Sigmoid colon (tissue), 7 donors: Measurements from ENCODE around the gene MLXIP. TPM values are rescaled to one million over a fixed set of nuclear protein-coding genes. Genes with fewer than 3 reads are reported as not detected.
"Not testable (repeated sequence)": the region's sequence is repeated elsewhere in the genome, so short reads cannot be mapped to it uniquely, and the experiment has no call there.

ENCODE experiments used
- DNase-seq: peaks from one replicate; pipeline ENCODE4 v3.0.0-alpha.2; 2019
- H3K27ac ChIP-seq, 4 donors: fragments of 200-600 bp; sonication (generic); one replicate each; pipeline ENCODE4 v1.5.1; 2016 to 2019; ENCODE audit warnings: mild to moderate bottlenecking in 1 of 4
- H3K27me3 ChIP-seq, 3 donors: fragments of 200-600 bp; sonication (generic); one replicate each; pipeline ENCODE4 v1.5.1; 2019; ENCODE audit warnings: mild to moderate bottlenecking in 1 of 3
- H3K36me3 ChIP-seq, 4 donors: fragments of 200-600 bp; sonication (generic); one replicate each; pipeline ENCODE4 v1.5.1; 2016 to 2019
- H3K4me1 ChIP-seq, 4 donors: fragments of 200-600 bp; sonication (generic); one replicate each; pipeline ENCODE4 v1.5.1; 2017 to 2019
- H3K4me3 ChIP-seq, 4 donors: fragments of 200-600 bp; sonication (generic); one replicate each; pipeline ENCODE4 v1.5.1; 2017 to 2019; ENCODE audit warnings: mild to moderate bottlenecking in 2 of 4, moderate library complexity in 1 of 4
- H3K9me3 ChIP-seq, 4 donors: fragments of 200-600 bp in 3 of 4; sonication (generic) in 3 of 4; one replicate each; pipeline versions ENCODE4 v1.5.1 to v1.6.1; 2013 to 2019
- EP300 ChIP-seq, 4 donors: sonication (generic); formaldehyde crosslinking; IDR thresholded peaks; one replicate each; pipeline ENCODE4 v1.6.1; 2017; ENCODE audit warnings: antibody characterized with exemption in 4 of 4
- POLR2A ChIP-seq, 2 donors: fragments of 450-650 bp; IDR thresholded peaks; one replicate each; pipeline ENCODE4 v1.6.1; 2016; ENCODE audit warnings: antibody characterized with exemption in 2 of 2, mild to moderate bottlenecking in 2 of 2, moderate library complexity in 2 of 2
- POLR2AphosphoS5 ChIP-seq, 4 donors: sonication (generic); formaldehyde crosslinking; IDR thresholded peaks; one replicate each; pipeline ENCODE4 v1.6.1; 2017; ENCODE audit warnings: antibody characterized with exemption in 4 of 4
- WGBS, 2 donors: extraction: QIAGEN DNeasy Blood & Tissue Kit; methylation state at CpG; one replicate each; pipeline ENCODE4 v1.1.7; 2013; 5-methylcytosine and 5-hydroxymethylcytosine counted together
- intact Hi-C: fragments of 100-400 bp; cut with DNase I; formaldehyde crosslinking; loops from one replicate; pipeline ENCODE4 v1.15.1; 2023
- polyA plus RNA-seq, 3 donors: library from polyadenylated mRNA; stranded (reverse); fragments of 200-250 nt; gene quantifications; one replicate each; pipeline ENCODE4 v1.2.3, GENCODE V29; 2013
- total RNA-seq, 4 donors: library from RNA; depleted of rRNA; stranded (reverse); fragments of >200 nt; gene quantifications; one replicate each; pipeline ENCODE4 v1.1.0, GENCODE V29; 2016
- TF ChIP-seq, protein P1 (sequence below), 4 experiments: fragments of 450-650 bp in 3 of 4; fragments of 200-600 bp in 1 of 4; IDR thresholded peaks; one replicate each; pipeline ENCODE4 v1.5.1; 2016 to 2019; ENCODE audit warnings: antibody characterized with exemption in 4 of 4, mild to moderate bottlenecking in 3 of 4, moderate library complexity in 2 of 4
- donor health status: healthy with polysubstance abuse.
- donor health status: Bipolar disorder and iron deficiency.
- donor health status: healthy.

MLXIP gene
- total and polyA plus RNA-seq, 7 donors = 15.6 to 141 (median 37.5) TPM

DNA sequence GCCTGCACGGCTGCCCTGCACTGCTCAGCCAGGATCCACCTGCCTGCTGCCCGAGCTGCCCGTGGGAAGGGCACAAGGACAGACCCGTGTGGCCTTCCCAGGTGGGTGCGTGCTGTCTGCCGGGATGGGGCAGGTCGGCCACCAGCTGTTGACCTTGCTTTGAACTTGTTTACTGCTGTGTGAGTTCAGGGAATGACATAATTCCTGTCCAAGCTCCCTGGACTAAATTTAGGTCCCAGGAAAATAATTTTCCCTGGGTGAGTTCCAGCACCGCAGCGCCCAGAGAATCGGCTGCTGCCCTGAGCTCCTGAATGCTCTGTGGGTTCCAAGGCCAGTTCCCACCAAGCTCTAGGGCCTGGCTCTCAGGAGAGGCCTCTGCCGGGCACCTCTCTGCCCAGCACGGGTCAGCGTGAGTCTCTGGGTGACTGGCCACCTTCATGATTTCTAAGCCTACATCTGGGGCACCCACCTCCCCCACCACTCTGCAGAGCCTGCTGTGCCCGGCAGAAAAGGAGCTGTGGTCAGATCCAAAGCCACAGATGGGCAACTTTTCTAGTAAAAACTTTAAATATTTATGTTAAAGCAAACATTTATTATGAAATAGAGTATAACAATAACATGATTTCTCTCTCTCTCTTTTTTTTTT, 27.2 kb upstream of the MLXIP start:
- intact Hi-C loops = no loop called here
- H3K9me3 ChIP-seq = no peaks in the 10 kb centered on the region
- TF ChIP-seq EP300 (IDR thresholded peaks at IDR 0.05) (no peak), POLR2A (IDR thresholded peaks at IDR 0.05) (no peak), POLR2AphosphoS5 (IDR thresholded peaks at IDR 0.05) (peak in 3 of 4 donors; percentile 15 to 42 (median 37))
- TF ChIP-seq, protein P1, sequence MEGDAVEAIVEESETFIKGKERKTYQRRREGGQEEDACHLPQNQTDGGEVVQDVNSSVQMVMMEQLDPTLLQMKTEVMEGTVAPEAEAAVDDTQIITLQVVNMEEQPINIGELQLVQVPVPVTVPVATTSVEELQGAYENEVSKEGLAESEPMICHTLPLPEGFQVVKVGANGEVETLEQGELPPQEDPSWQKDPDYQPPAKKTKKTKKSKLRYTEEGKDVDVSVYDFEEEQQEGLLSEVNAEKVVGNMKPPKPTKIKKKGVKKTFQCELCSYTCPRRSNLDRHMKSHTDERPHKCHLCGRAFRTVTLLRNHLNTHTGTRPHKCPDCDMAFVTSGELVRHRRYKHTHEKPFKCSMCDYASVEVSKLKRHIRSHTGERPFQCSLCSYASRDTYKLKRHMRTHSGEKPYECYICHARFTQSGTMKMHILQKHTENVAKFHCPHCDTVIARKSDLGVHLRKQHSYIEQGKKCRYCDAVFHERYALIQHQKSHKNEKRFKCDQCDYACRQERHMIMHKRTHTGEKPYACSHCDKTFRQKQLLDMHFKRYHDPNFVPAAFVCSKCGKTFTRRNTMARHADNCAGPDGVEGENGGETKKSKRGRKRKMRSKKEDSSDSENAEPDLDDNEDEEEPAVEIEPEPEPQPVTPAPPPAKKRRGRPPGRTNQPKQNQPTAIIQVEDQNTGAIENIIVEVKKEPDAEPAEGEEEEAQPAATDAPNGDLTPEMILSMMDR (IDR thresholded peaks at IDR 0.05) = no peak
- 43 to 70% methylated on average over 14 of the region's 14 CpGs for WGBS, 2 donors
- no peak overlapping the region for H3K4me3 ChIP-seq
- peak overlapping the region; percentile 74 to 87 (median 80) for H3K27ac ChIP-seq
- peaks cover 0 to 41% (median 38%) of the 10 kb centered on the region in 4 donors for H3K4me1 ChIP-seq
- peak; percentile 81 for DNase-seq
- H3K36me3 ChIP-seq = peaks cover 0 to 13% (median 1%) of the 10 kb centered on the region in 4 donors
- no peaks in the 10 kb centered on the region for H3K27me3 ChIP-seq

DNA sequence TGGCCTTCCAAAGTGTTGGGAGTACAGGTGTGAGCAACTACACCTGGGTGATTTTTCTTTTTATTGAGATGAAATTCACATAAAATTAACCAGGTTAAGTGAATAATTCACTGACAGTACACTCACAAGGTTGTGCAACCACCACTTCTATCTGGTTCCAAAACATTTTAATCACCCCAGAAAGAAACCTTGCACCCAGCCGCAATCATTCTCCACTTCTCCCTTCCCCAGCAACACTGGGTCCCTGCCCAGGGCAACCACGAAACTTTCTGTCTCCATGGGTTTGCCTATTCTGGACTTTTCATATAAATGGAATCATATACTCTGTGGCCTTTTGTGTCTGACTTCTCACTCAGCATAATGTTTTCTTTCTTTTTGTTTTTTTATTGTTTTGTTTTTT, 26.3 kb upstream of the MLXIP start:
- Histone ChIP-seq H3K36me3 (peaks cover 0 to 10% (median 0%) of the 10 kb centered on the region in 4 donors), H3K4me3 (no peak overlapping the region), H3K4me1 (peaks cover 0 to 50% (median 38%) of the 10 kb centered on the region in 4 donors), H3K9me3 (no peaks in the 10 kb centered on the region), H3K27ac (peak overlapping the region in 3 of 4 donors; percentile 80 to 87 (median 81)), H3K27me3 (no peaks in the 10 kb centered on the region)
- no peak for TF ChIP-seq POLR2A (IDR thresholded peaks at IDR 0.05)
- TF ChIP-seq, protein P1 (IDR thresholded peaks at IDR 0.05) = no peak
- no peak for TF ChIP-seq POLR2AphosphoS5 (IDR thresholded peaks at IDR 0.05)
- no peak for TF ChIP-seq EP300 (IDR thresholded peaks at IDR 0.05)
- no peak for DNase-seq
- intact Hi-C loops = no loop called here
- WGBS, 2 donors = 85 to 86% methylated on average over 2 of the region's 2 CpGs

DNA sequence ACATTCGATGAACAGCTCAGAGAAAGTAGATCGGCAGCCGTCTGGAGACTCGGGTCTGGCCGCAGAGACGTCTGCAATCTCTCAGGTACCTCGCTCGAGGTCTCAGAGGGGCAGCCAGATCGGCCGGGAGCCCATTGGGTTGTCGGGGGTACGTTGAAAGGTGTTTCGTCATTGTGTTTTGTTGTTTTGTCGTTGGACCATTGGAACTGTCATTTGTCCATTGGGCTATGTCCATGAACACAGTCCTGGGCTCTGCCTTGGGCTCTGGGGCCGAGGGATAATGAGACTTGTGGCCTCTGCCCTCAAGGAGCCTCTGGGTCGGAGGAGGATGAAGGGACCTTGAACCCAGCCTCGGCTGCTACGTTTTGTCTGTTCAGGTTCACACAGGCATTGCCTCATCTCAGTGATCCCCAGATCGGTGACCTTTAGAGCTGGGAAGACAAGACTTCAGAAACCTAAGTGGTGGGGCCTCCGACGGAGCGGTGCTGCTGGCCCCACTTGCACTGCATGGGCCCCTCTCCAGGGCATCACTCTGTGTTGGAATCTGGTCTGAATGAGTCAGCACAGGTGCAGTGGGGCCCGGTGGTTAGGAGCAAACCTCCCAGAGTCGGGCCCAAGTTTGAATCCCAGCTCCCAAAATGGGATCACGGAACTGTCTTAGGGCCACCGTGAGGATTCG, 23.6 kb upstream of the MLXIP start:
- no peak for DNase-seq
- no peak for TF ChIP-seq EP300 (IDR thresholded peaks at IDR 0.05)
- TF ChIP-seq POLR2AphosphoS5 (IDR thresholded peaks at IDR 0.05) = no peak
- no peak for TF ChIP-seq POLR2A (IDR thresholded peaks at IDR 0.05)
- TF ChIP-seq, protein P1 (IDR thresholded peaks at IDR 0.05) = no peak
- Histone ChIP-seq H3K36me3 (peaks cover 0 to 6% (median 0%) of the 10 kb centered on the region in 4 donors), H3K9me3 (no peaks in the 10 kb centered on the region), H3K4me1 (peaks cover 0 to 77% (median 59%) of the 10 kb centered on the region in 4 donors), H3K27ac (peak overlapping the region in 3 of 4 donors; percentile 93 to 96 (median 93)), H3K27me3 (no peaks in the 10 kb centered on the region), H3K4me3 (no peak overlapping the region)
- intact Hi-C loops = loop anchor here (1.0 kb wide), 1 partner anchor 68 kb away; no protein-coding TSS in a partner anchor
- WGBS, 2 donors = 90 to 92% methylated on average over 27 of the region's 27 CpGs

DNA sequence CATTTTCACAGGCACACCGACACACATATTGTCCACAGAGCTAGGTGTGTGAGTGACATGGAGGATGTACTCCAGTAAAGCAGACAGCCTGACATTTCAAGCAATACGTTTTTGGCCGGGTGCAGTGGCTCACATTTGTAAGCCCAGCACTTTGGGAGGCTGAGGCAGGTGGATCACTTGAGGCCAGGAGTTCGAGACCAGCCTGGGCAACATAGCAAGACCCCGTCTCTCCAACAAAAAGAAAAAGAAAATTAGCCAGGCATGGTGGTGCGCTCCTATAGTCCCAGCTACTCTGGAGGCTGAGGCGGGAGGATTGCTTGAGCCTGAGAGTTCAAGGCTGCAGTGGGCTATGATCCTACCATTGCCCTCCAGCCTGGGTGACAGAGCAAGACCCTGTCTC, 22.1 kb upstream of the MLXIP start:
- H3K9me3 ChIP-seq, DNase-seq, H3K36me3 ChIP-seq, H3K4me3 ChIP-seq, H3K27me3 ChIP-seq, intact Hi-C loops: not testable (repeated sequence)
- H3K27ac ChIP-seq = peak overlapping the region in 3 of 4 donors; percentile 93 to 96 (median 93)
- H3K4me1 ChIP-seq = peaks cover 0 to 81% (median 64%) of the 10 kb centered on the region in 4 donors
- 96% methylated on average over 7 of the region's 7 CpGs for WGBS, 2 donors

DNA sequence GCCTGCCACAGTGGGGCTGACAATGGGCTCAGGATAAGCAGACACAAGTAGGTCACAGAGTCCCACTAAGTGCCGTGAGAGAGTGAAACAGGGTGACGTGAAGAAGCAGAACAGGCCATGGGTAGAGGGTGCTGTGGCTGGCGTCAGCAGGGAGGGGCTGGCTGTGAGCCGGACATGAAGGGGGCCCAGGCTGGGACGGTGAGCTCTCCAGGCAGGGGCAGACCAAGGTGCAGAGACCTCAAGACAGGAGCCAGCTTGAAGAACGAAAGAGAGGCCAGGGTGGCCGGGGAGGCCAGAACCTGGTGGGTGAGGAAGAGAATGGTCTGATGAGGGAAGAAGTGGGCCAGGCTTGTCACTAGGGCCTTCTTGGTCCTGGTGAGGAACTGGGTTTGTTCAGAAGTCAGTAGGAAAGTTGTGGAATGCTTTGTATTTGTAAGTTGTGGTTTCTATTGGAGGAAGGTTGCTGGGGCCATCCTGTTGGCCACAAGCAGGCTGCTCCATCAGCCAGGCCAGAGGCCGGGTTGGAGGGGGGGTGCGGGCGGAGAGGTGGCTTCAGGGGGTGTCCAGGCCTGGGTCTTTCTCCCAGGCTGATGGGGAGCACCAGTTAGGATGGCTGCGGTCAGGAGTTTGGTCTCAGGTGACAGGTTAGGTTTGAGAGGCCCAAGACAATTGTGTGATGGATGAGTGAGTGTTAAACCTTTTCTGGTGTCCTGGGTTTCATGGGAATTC, 21.4 kb upstream of the MLXIP start:
- H3K4me1 ChIP-seq = peaks cover 0 to 82% (median 64%) of the 10 kb centered on the region in 4 donors
- H3K9me3 ChIP-seq = no peaks in the 10 kb centered on the region
- peaks cover 0 to 6% (median 0%) of the 10 kb centered on the region in 4 donors for H3K36me3 ChIP-seq
- H3K27me3 ChIP-seq = no peaks in the 10 kb centered on the region
- no peak for TF ChIP-seq POLR2AphosphoS5 (IDR thresholded peaks at IDR 0.05)
- no peak for DNase-seq
- 95% methylated on average over 11 of the region's 11 CpGs for WGBS, 2 donors
- H3K27ac ChIP-seq = peak overlapping the region in 3 of 4 donors; percentile 93 to 96 (median 93)
- intact Hi-C loops = no loop called here
- H3K4me3 ChIP-seq = no peak overlapping the region
